HEK293 (cell line): ENCODE data around the gene PRCP.

ENCODE experiments used
- OVOL3 ChIP-seq: fragments of 450-650 bp; formaldehyde crosslinking; IDR thresholded peaks from 2 replicates; pipeline ENCODE4 v1.5.1; 2016; ENCODE audit warnings: missing biosample characterization, missing genetic modification characterization
- SP2 ChIP-seq: fragments of 450-650 bp; formaldehyde crosslinking; IDR thresholded peaks from 2 replicates; pipeline ENCODE4 v1.5.1; 2016; ENCODE audit warnings: missing biosample characterization, missing genetic modification characterization

DNA sequence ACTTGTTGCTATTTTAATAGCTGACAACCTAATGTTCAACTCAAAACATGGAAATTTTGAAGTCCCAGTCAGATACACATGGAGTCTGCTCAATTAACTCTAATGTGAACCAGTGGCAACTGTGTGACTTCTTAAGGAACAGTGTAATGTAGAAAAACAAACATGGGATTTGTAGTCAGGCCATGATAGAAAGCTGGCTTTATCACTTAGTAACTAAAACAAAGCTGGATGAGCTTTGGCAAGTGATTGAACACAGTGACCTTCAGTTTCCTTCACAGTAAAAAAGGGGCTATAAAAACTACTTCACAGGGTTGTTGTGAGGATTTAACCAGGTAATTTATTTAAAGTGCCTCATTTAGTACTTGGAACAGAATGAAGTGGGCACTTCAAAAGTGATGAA is 62.6 kb downstream of the PRCP start:
- TF ChIP-seq OVOL3 (no peak), SP2 (no peak)
